Measurements from ENCODE around the gene HS3ST4. TPM values are rescaled to one million over a fixed set of nuclear protein-coding genes. Genes with fewer than 3 reads are reported as not detected.

The HS3ST4 gene
- total RNA-seq, 1 donor from 2014 or later: not detected

DNA sequence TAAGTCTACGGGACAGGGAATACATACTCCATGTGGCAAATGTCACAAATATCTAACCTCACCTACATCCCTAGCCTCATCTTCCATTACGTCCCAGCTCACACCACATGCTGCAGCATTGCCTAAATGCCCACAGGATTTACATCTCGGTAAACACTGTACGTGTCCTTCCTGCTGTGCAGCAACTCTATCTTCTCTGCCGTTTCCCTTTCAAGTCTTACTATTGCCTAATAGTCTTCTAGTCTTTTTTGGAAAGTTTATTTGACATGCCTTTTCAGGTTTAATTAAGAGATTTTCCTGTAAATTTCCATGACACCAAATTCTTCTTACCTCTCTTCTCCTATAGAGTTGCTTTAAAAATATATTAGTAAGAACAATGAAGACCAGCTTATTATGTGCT lies 120.5 kb downstream of the HS3ST4 start:
- no peak overlapping the region for H3K4me3 ChIP-seq (ENCODE audit: low read depth, low read length)
- DNase-seq (ENCODE audit: low read depth): no peak
- TF ChIP-seq, protein P1, sequence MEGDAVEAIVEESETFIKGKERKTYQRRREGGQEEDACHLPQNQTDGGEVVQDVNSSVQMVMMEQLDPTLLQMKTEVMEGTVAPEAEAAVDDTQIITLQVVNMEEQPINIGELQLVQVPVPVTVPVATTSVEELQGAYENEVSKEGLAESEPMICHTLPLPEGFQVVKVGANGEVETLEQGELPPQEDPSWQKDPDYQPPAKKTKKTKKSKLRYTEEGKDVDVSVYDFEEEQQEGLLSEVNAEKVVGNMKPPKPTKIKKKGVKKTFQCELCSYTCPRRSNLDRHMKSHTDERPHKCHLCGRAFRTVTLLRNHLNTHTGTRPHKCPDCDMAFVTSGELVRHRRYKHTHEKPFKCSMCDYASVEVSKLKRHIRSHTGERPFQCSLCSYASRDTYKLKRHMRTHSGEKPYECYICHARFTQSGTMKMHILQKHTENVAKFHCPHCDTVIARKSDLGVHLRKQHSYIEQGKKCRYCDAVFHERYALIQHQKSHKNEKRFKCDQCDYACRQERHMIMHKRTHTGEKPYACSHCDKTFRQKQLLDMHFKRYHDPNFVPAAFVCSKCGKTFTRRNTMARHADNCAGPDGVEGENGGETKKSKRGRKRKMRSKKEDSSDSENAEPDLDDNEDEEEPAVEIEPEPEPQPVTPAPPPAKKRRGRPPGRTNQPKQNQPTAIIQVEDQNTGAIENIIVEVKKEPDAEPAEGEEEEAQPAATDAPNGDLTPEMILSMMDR (conservative IDR thresholded peaks at IDR 0.05; ENCODE audit: low read depth, low read length): no peak

DNA sequence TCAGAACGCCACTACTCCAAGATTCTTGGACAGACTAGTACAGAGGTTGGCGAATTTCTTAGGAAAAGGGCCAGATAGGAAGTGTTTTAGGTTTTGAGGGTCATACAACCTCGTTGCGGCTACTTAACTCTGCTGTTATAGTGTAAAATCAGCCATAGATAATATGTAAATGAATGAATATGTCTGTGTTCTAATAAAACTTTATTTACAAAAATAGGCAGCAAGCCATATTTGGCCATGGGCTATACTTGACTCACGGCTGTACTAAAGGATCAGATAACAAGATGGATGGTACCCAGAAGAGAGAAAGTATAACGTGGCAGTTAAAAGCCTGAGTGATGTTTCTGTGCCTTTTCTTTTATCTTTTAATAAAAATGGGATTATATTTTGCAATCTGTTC lies 125.5 kb downstream of the HS3ST4 start:
- no peak overlapping the region for H3K4me3 ChIP-seq (ENCODE audit: low read depth, low read length)
- no peak for DNase-seq (ENCODE audit: low read depth)
- TF ChIP-seq, protein P1 (conservative IDR thresholded peaks at IDR 0.05; ENCODE audit: low read depth, low read length): no peak

DNA sequence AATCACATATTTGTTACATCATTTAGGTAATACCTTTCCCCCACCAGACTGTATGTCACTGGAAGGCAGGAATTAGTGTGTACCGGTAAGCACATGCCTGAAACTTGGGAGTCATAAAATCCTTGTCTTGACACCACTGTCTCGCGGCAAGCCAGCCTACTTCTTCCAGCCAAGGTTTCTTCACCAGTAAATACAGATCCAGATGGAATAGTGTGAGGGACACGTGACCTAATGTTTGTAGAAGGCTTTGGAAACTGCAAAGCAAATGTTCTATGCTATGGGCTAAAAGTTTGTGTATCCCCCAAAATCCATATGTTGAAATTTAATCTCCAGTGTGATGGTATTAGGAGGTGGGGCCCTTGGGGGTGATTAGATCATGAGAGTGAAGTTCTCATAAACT lies 126.1 kb downstream of the HS3ST4 start:
- DNase-seq (ENCODE audit: low read depth): no peak

DNA sequence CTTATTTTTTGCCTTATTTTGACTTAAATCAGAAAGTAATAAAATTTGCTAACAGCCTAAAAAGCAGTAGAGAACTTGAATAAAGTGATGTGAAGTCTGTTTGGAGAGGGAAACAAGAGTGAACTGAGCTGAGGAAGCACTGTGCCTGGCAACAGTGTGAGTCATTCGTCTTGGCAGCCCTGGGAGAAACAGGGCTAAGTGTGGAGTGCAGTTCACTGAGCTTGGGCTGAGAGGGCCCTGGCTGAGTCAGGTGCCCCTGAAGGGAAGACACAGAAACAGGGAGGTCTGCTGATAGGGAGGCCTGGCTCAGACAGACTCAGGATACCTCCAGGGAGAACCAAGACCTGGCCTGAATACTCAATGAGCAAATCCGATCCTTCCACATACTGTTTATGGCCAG lies 132.1 kb downstream of the HS3ST4 start:
- no peak overlapping the region for H3K4me3 ChIP-seq (ENCODE audit: low read depth, low read length)
- no peak for DNase-seq (ENCODE audit: low read depth)
- TF ChIP-seq, protein P1 (conservative IDR thresholded peaks at IDR 0.05; ENCODE audit: low read depth, low read length): no peak

More for the DNA sequence above, 126.1 kb downstream of the HS3ST4 start:
- no peak overlapping the region for H3K4me3 ChIP-seq (ENCODE audit: low read depth, low read length)
- TF ChIP-seq, protein P1 (conservative IDR thresholded peaks at IDR 0.05; ENCODE audit: low read depth, low read length): no peak

DNA sequence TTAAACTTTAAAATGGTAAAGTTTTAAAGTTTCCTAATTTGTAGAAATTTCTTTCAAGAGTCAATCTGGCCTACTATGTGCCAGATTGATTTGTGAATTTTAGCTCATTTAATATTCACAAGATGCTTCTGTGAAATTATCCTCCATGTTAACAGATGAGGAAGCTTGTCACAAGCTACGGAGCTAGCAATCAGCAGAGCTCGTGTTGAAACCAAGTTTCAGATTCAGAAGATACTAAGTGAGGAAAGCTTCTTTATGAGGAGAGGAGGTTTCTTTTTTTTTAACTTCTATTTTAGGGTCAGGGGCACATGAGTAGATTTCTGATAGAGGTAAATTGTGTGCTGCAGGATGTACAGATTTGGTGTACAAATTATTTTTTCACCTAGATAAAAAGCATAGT lies 135.9 kb downstream of the HS3ST4 start:
- H3K4me3 ChIP-seq (ENCODE audit: low read depth, low read length): no peak overlapping the region
- no peak for DNase-seq (ENCODE audit: low read depth)
- TF ChIP-seq, protein P1 (conservative IDR thresholded peaks at IDR 0.05; ENCODE audit: low read depth, low read length): no peak

DNA sequence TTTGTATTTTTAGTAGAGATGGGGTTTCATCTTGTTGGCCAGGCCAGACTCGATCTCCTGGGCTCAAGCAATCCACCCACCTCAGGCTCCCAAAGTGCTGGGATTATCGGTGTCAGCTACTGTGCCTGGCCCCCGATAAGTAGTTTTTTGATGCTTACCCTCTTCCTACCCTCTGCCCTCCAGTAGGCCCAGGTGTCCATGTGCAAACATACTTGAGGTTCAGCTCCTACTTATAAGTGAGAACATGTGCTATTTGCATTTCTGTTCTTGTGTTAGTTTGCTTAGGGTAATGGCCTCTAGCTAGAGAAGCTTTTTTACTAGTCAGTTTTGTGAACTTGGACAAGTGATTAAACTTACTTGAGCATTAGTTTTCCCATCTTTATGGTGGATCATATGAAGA lies 136.8 kb downstream of the HS3ST4 start:
- H3K4me3 ChIP-seq (ENCODE audit: low read depth, low read length): no peak overlapping the region
- DNase-seq (ENCODE audit: low read depth): no peak
- TF ChIP-seq, protein P1 (conservative IDR thresholded peaks at IDR 0.05; ENCODE audit: low read depth, low read length): no peak

DNA sequence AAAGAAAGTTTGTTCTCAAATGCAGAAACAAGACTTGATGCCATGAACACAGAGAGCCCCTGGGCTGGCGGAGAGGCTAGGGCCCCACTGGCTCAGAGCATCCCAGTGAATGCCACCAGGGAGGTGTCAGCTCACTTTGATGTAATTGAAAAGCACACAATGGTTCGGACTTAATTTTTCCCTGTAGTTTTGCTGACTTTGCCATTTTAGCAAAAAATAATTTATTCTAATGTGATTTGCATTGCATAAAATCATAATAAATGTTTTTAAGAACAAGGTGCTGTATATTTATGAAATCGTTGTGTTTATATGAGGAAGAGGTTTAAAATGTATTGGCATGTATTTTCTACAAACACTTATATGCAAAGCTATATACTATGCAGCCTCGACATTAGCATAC lies 140.5 kb downstream of the HS3ST4 start:
- no peak overlapping the region for H3K4me3 ChIP-seq (ENCODE audit: low read depth, low read length)
- DNase-seq (ENCODE audit: low read depth): no peak
- TF ChIP-seq, protein P1 (conservative IDR thresholded peaks at IDR 0.05; ENCODE audit: low read depth, low read length): no peak

All from epithelial cell of proximal tubule (primary cell).